A549 (cell line): Measurements from ENCODE around the gene MB21D2. TPM values are rescaled to one million over a fixed set of nuclear protein-coding genes. Genes with fewer than 3 reads are reported as not detected.

Experiments
- ATAC-seq, 2 experiments: fragments of 200-7000 bp in 1 of 2; fragments of >200 bp in 1 of 2; cut with Nextera tagmentation in 1 of 2; cut with Tn5 transposase in 1 of 2; 3 replicates each; pipeline versions ENCODE4 v1.8.0 to v1.9.1; 2018 to 2020; ENCODE audit warnings: mild to moderate bottlenecking in 1 of 2, moderate library complexity in 1 of 2
- CTCF ChIA-PET: fragments of 300-600 bp; sonication (Branson Sonifier 250); formaldehyde crosslinking; extraction: SDS; loops from one replicate; lab custom pipeline; 2021; ENCODE audit warnings: antibody characterized with exemption, inconsistent platforms; lab: Yijun Ruan, JAX
- POLR2A ChIA-PET: fragments of 350-600 bp; formaldehyde crosslinking; extraction: SDS; loops from one replicate; lab custom pipeline; 2021; ENCODE audit warnings: antibody characterized with exemption, inconsistent platforms; lab: Yijun Ruan, JAX
- DNase-seq, 2 experiments: peaks; one replicate each; pipeline versions ENCODE4 v3.0.0 to v3.0.0-alpha.2; 2011 to 2016; ENCODE audit warnings: low read depth in 1 of 2, low spot score in 1 of 2
- FAIRE-seq: peaks from 2 replicates; lab custom pipeline; 2011; peaks lifted over from hg19 to GRCh38; lab: Jason Lieb, UNC
- H3K27ac ChIP-seq, 2 experiments: fragments of >200 bp; sonication (Bioruptor Twin); formaldehyde crosslinking; 3 replicates each; pipeline ENCODE4 v1.5.1; 2016 to 2017
- H3K4me1 ChIP-seq: fragments of >200 bp; sonication (Bioruptor Twin); formaldehyde crosslinking; 3 replicates; pipeline ENCODE4 v1.6.1; 2016
- H3K4me2 ChIP-seq: fragments of >200 bp; sonication (Bioruptor Twin); formaldehyde crosslinking; 3 replicates; pipeline ENCODE4 v1.6.1; 2016
- H3K4me3 ChIP-seq: fragments of >200 bp; sonication (Bioruptor Twin); formaldehyde crosslinking; 3 replicates; pipeline ENCODE4 v1.5.1; 2016
- H3K9me3 ChIP-seq: fragments of >200 bp; sonication (Bioruptor Twin); formaldehyde crosslinking; 3 replicates; pipeline ENCODE4 v1.6.1; 2016
- EHF ChIP-seq: fragments of 250-450 bp; sonication (Bioruptor Pico); IDR thresholded peaks from 2 replicates; pipeline ENCODE4 v1.5.0; 2020; ENCODE audit warnings: mild to moderate bottlenecking
- EP300 ChIP-seq, 2 experiments: fragments of >200 bp; sonication (Bioruptor Twin); formaldehyde crosslinking; IDR thresholded peaks; 2 replicates in 1 of 2; 3 replicates in 1 of 2; pipeline ENCODE4 v1.6.1; 2016 to 2017
- ESRRA ChIP-seq: fragments of 150-350 bp; IDR thresholded peaks from 2 replicates; pipeline ENCODE4 v1.6.1; 2014; ENCODE audit warnings: mild to moderate bottlenecking, low read length, borderline replicate concordance
- FOSL2 ChIP-seq, 2 experiments: fragments of 450-650 bp in 1 of 2; fragments of >200 bp in 1 of 2; sonication (Bioruptor Twin) in 1 of 2; formaldehyde crosslinking; IDR thresholded peaks; 2 replicates each; pipeline versions ENCODE4 v1.5.0 to v1.6.1; 2016 to 2020; ENCODE audit warnings: mild to moderate bottlenecking in 1 of 2, moderate library complexity in 1 of 2
- HOXA7 ChIP-seq: fragments of 250-450 bp; sonication (Bioruptor Pico); IDR thresholded peaks from 2 replicates; pipeline ENCODE4 v1.5.0; 2020; ENCODE audit warnings: mild to moderate bottlenecking, moderate library complexity
- HOXB13 ChIP-seq: fragments of 250-450 bp; sonication (Bioruptor Pico); IDR thresholded peaks from 2 replicates; pipeline ENCODE4 v1.5.0; 2020; ENCODE audit warnings: low read depth, mild to moderate bottlenecking, moderate library complexity
- KDM1A ChIP-seq: fragments of 200-600 bp; sonication (generic); IDR thresholded peaks from 2 replicates; pipeline ENCODE4 v1.6.1; 2016; ENCODE audit warnings: low read depth, mild to moderate bottlenecking
- MYC ChIP-seq: IDR thresholded peaks from 2 replicates; pipeline ENCODE4 v1.6.1; 2012; ENCODE audit warnings: mild to moderate bottlenecking, inconsistent platforms, low read length, improper control_type of control experiment, borderline replicate concordance
- POLR2AphosphoS2 ChIP-seq: conservative IDR thresholded peaks from 2 replicates; pipeline ENCODE4 v1.6.1; 2012; ENCODE audit warnings: low read length, improper control_type of control experiment, inconsistent platforms
- SMC3 ChIP-seq: fragments of >200 bp; sonication (Bioruptor Twin); formaldehyde crosslinking; IDR thresholded peaks from 3 replicates; pipeline ENCODE4 v1.6.1; 2018; ENCODE audit warnings: inconsistent platforms
- ZC3H11A ChIP-seq: fragments of 450-650 bp; IDR thresholded peaks from 2 replicates; pipeline ENCODE4 v1.6.1; 2014; ENCODE audit warnings: antibody characterized with exemption, mild to moderate bottlenecking
- ZFP36 ChIP-seq: fragments of 450-650 bp; IDR thresholded peaks from 2 replicates; pipeline ENCODE4 v1.6.1; 2014; ENCODE audit warnings: borderline replicate concordance; ENCODE audit not compliant: partially characterized antibody
- ZSCAN20 ChIP-seq: fragments of 250-450 bp; sonication (Bioruptor Pico); IDR thresholded peaks from 2 replicates; pipeline ENCODE4 v1.8.0; 2022; ENCODE audit warnings: mild to moderate bottlenecking, moderate library complexity
- WGBS: methylation state at CpG from one replicate; pipeline ENCODE4 v1.1.6; 2017; ENCODE audit errors: missing lambda C conversion rate; 5-methylcytosine and 5-hydroxymethylcytosine counted together
- polyA plus RNA-seq, 4 experiments: library from polyadenylated mRNA; depleted of rRNA in 3 of 4; stranded (reverse); fragments of >200 nt; fragmentation: RNase III in 1 of 4; extraction: RNeasy Plus Mini Kit Qiagen cat#74134 plus additional on column Dnase treatment in 1 of 4; gene quantifications; 2 replicates in 3 of 4; 3 replicates in 1 of 4; pipeline ENCODE4 v1.2.3, GENCODE V29; 2011 to 2017
- TF ChIP-seq, protein P1 (sequence below): fragments of 250-450 bp; sonication (Bioruptor Pico); IDR thresholded peaks from 2 replicates; pipeline ENCODE4 v1.5.0; 2021; ENCODE audit warnings: mild to moderate bottlenecking, moderate library complexity, borderline replicate concordance
- TF ChIP-seq, protein P2 (sequence below): fragments of 250-450 bp; sonication (Bioruptor Pico); IDR thresholded peaks from 2 replicates; pipeline ENCODE4 v1.5.0; 2020; ENCODE audit warnings: low read depth, mild to moderate bottlenecking, moderate library complexity
- TF ChIP-seq, protein P3 (sequence below): IDR thresholded peaks from 2 replicates; pipeline ENCODE4 v1.6.1; 2012; ENCODE audit warnings: low read depth, borderline replicate concordance
- TF ChIP-seq, protein P4 (sequence below): fragments of 200-600 bp; sonication (generic); IDR thresholded peaks from 2 replicates; pipeline ENCODE4 v1.6.1; 2016; ENCODE audit warnings: antibody characterized with exemption, mild to moderate bottlenecking, moderate library complexity
- TF ChIP-seq, protein P5 (sequence below): fragments of >200 bp; sonication (Bioruptor Twin); formaldehyde crosslinking; IDR thresholded peaks from 3 replicates; pipeline ENCODE4 v1.6.1; 2016
- TF ChIP-seq, protein P6 (sequence below): IDR thresholded peaks from 2 replicates; pipeline ENCODE4 v1.6.1; 2012

MB21D2 gene
- polyA plus RNA-seq, 2 of the 4 experiments (the other 2 are of a cell fraction) = 4.8 to 7.5 TPM

DNA sequence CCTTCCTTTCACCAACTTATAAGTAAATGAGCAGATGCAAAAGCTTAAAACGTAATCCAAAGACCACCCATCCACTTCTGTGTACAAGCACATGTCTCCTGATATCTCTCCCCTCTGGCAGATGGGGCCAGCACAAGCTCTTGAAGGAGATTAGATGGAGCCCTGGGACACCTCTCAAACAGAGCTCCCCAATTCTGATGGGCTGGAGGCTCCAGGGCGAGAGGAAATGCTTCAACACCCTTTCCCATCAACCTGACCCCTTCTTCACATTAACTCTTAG, 73.2 kb downstream of the MB21D2 start (continued):
- TF ChIP-seq POLR2AphosphoS2 = no peak
- TF ChIP-seq, protein P1, sequence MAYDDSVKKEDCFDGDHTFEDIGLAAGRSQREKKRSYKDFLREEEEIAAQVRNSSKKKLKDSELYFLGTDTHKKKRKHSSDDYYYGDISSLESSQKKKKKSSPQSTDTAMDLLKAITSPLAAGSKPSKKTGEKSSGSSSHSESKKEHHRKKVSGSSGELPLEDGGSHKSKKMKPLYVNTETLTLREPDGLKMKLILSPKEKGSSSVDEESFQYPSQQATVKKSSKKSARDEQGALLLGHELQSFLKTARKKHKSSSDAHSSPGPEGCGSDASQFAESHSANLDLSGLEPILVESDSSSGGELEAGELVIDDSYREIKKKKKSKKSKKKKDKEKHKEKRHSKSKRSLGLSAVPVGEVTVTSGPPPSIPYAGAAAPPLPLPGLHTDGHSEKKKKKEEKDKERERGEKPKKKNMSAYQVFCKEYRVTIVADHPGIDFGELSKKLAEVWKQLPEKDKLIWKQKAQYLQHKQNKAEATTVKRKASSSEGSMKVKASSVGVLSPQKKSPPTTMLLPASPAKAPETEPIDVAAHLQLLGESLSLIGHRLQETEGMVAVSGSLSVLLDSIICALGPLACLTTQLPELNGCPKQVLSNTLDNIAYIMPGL (CRISPR knock-in tag) = no peak
- TF ChIP-seq, protein P2, sequence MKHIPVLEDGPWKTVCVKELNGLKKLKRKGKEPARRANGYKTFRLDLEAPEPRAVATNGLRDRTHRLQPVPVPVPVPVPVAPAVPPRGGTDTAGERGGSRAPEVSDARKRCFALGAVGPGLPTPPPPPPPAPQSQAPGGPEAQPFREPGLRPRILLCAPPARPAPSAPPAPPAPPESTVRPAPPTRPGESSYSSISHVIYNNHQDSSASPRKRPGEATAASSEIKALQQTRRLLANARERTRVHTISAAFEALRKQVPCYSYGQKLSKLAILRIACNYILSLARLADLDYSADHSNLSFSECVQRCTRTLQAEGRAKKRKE (CRISPR knock-in tag) = no peak

DNA sequence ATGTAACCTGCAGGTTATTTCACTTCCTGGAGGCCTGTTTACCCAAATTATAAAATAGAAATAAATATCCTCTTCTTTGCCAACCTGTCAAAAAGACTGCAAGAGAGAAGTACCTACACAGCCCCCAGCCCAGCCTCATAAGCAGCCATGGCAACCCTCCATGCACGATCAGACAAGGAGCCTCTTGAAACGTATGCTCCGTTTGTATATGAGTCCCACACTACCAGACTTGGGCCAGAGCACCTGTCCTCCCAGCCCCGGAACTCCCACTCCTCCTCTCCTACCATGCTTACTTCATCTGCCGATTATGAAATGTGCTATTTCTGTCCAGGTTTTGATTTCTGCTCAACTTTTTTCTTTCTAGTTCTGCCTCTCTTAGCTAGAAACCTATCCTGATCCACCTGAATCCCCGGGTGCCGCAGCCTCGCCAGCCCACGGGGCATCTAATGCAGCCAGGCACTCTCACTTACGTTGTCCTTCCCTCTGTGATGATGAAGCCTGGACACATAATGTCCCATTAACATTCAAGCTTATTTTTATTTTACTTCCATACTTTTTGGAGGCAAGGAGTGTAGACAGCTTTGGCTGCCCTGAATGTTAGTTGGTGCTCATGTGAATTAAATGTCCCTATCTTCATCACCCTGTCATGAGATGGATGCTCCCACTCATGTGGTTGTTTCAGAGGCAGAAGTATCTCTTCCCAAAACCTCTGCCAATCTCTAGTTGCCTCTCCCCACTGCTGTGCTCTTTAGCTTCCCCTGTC, 73.8 kb downstream of the MB21D2 start:
- TF ChIP-seq HOXA7 (CRISPR knock-in tag) (no peak), KDM1A (no peak), MYC (no peak), EHF (no peak), ZC3H11A (no peak)
- TF ChIP-seq, protein P3, sequence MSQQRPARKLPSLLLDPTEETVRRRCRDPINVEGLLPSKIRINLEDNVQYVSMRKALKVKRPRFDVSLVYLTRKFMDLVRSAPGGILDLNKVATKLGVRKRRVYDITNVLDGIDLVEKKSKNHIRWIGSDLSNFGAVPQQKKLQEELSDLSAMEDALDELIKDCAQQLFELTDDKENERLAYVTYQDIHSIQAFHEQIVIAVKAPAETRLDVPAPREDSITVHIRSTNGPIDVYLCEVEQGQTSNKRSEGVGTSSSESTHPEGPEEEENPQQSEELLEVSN = no peak
- TF ChIP-seq, protein P4, sequence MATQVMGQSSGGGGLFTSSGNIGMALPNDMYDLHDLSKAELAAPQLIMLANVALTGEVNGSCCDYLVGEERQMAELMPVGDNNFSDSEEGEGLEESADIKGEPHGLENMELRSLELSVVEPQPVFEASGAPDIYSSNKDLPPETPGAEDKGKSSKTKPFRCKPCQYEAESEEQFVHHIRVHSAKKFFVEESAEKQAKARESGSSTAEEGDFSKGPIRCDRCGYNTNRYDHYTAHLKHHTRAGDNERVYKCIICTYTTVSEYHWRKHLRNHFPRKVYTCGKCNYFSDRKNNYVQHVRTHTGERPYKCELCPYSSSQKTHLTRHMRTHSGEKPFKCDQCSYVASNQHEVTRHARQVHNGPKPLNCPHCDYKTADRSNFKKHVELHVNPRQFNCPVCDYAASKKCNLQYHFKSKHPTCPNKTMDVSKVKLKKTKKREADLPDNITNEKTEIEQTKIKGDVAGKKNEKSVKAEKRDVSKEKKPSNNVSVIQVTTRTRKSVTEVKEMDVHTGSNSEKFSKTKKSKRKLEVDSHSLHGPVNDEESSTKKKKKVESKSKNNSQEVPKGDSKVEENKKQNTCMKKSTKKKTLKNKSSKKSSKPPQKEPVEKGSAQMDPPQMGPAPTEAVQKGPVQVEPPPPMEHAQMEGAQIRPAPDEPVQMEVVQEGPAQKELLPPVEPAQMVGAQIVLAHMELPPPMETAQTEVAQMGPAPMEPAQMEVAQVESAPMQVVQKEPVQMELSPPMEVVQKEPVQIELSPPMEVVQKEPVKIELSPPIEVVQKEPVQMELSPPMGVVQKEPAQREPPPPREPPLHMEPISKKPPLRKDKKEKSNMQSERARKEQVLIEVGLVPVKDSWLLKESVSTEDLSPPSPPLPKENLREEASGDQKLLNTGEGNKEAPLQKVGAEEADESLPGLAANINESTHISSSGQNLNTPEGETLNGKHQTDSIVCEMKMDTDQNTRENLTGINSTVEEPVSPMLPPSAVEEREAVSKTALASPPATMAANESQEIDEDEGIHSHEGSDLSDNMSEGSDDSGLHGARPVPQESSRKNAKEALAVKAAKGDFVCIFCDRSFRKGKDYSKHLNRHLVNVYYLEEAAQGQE = no peak
- TF ChIP-seq, all 56 proteins: peak for 0
- Histone ChIP-seq H3K4me1 (peaks cover 14% of the 10 kb centered on the region), H3K4me3 (no peak overlapping the region), H3K4me2 (no peak overlapping the region), H3K27ac (no peak overlapping the region), H3K9me3 (no peaks in the 10 kb centered on the region)
- CTCF ChIA-PET = interaction anchor here (1.2 kb wide), 1 partner anchor 197 kb away, joined by 4 read pairs; no protein-coding TSS in a partner anchor
- 88% methylated on average over 10 of the region's 10 CpGs for WGBS
- POLR2A ChIA-PET = no interaction called here
- ATAC-seq = no peak
- no peak for DNase-seq
- no peak for FAIRE-seq

DNA sequence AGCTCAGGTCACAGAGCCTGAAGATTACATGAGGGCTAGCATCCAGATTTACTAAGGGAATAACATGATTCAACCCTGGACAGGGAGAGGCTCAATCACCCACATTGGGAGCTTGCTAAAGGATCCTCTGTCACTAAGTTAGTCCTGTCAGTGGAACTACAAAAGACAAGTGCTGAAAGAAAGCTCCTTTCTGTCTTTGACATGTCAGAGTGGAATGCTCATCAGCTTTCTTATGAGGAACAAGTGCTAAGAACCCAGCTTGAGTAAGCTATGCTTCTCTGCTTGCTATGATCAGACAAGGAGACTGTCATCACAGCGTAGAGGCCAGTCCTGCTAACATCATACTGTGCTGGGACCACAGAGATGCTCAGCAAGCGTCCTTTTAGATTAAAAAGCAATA, 74.5 kb downstream of the MB21D2 start:
- ChIA-PET POLR2A (no interaction called here), CTCF (interaction anchor here (1.2 kb wide), 1 partner anchor 198 kb away, joined by 4 read pairs; no protein-coding TSS in a partner anchor)
- Histone ChIP-seq H3K9me3 (no peaks in the 10 kb centered on the region), H3K4me1 (peaks cover 6% of the 10 kb centered on the region), H3K27ac (no peak overlapping the region), H3K4me2 (no peak overlapping the region), H3K4me3 (no peak overlapping the region)
- DNase-seq (no peak), ATAC-seq (no peak), FAIRE-seq (no peak)
- 94% methylated on average over 2 of the region's 2 CpGs for WGBS
- TF ChIP-seq EP300 (IDR thresholded peaks at IDR 0.05) (no peak), HOXB13 (CRISPR knock-in tag) (no peak), FOSL2 (IDR thresholded peaks at IDR 0.05) (no peak), FOSL2 (CRISPR knock-in tag; IDR thresholded peaks at IDR 0.05) (no peak), POLR2AphosphoS2 (no peak), ZSCAN20 (CRISPR knock-in tag) (no peak), ZFP36 (no peak), SMC3 (no peak), ESRRA (no peak)
- TF ChIP-seq, protein P5, sequence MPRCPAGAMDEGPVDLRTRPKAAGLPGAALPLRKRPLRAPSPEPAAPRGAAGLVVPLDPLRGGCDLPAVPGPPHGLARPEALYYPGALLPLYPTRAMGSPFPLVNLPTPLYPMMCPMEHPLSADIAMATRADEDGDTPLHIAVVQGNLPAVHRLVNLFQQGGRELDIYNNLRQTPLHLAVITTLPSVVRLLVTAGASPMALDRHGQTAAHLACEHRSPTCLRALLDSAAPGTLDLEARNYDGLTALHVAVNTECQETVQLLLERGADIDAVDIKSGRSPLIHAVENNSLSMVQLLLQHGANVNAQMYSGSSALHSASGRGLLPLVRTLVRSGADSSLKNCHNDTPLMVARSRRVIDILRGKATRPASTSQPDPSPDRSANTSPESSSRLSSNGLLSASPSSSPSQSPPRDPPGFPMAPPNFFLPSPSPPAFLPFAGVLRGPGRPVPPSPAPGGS = no peak
- TF ChIP-seq, protein P4 = no peak
- TF ChIP-seq, protein P6, sequence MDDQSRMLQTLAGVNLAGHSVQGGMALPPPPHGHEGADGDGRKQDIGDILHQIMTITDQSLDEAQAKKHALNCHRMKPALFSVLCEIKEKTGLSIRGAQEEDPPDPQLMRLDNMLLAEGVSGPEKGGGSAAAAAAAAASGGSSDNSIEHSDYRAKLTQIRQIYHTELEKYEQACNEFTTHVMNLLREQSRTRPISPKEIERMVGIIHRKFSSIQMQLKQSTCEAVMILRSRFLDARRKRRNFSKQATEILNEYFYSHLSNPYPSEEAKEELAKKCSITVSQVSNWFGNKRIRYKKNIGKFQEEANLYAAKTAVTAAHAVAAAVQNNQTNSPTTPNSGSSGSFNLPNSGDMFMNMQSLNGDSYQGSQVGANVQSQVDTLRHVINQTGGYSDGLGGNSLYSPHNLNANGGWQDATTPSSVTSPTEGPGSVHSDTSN = no peak
